OCI-LY3 (cell line): Measurements from ENCODE around the gene ANK3.

Source experiments
- H2AFZ ChIP-seq: fragments of 200-600, 300-600 bp; shearing (Covaris generic); 2 replicates; pipeline ENCODE4 v1.6.0; 2014; ENCODE audit warnings: antibody characterized with exemption, low read depth, low read length
- H3K27ac ChIP-seq: fragments of 200-600, 300-600 bp; sonication (generic); 2 replicates; pipeline ENCODE4 v1.5.1; 2014; ENCODE audit warnings: mild to moderate bottlenecking, low read length, moderate library complexity, mixed read lengths
- H3K27me3 ChIP-seq: fragments of 200-600, 300-600 bp; sonication (generic); 2 replicates; pipeline ENCODE4 v1.6.1; 2014; ENCODE audit warnings: low read depth, low read length, mixed read lengths
- H3K36me3 ChIP-seq: fragments of 200-600, 300-600 bp; sonication (generic); replicated peaks from 2 replicates; pipeline ENCODE3; 2014; ENCODE audit warnings: low read depth, low read length, mixed read lengths
- H3K4me1 ChIP-seq: fragments of 300-600, 200-600 bp; sonication (generic); 2 replicates; pipeline ENCODE4 v1.6.1; 2014; ENCODE audit warnings: low read length, mixed read lengths
- H3K4me2 ChIP-seq: fragments of 200-600, 300-600 bp; sonication (generic); 2 replicates; pipeline ENCODE4 v1.6.1; 2014; ENCODE audit warnings: low read length, mixed read lengths
- H3K4me3 ChIP-seq: fragments of 300-600, 200-600 bp; sonication (generic); 2 replicates; pipeline ENCODE4 v1.5.1; 2014; ENCODE audit warnings: antibody characterized with exemption, mild to moderate bottlenecking, low read length, moderate library complexity
- H3K79me2 ChIP-seq: fragments of 300-600, 200-600 bp; shearing (Covaris generic); 2 replicates; pipeline ENCODE4 v1.6.1; 2014; ENCODE audit warnings: mild to moderate bottlenecking, low read length, mixed read lengths
- H3K9ac ChIP-seq: fragments of 300-600, 200-600 bp; shearing (Covaris generic); 2 replicates; pipeline ENCODE4 v1.6.0; 2014; ENCODE audit warnings: mild to moderate bottlenecking, low read length, moderate library complexity
- H3K9me3 ChIP-seq: fragments of 200-600, 300-600 bp; shearing (Covaris generic); 2 replicates; pipeline ENCODE4 v1.6.1; 2014; ENCODE audit warnings: low read length, mixed read lengths; ENCODE audit not compliant: insufficient read depth
- H4K20me1 ChIP-seq: fragments of 200-600, 300-600 bp; sonication (generic); 2 replicates; pipeline ENCODE4 v1.6.1; 2016; ENCODE audit warnings: low read length, mixed read lengths; ENCODE audit not compliant: insufficient read depth
- EZH2phosphoT487 ChIP-seq: fragments of 200-600 bp; shearing (Covaris generic); IDR thresholded peaks from 2 replicates; pipeline ENCODE4 v1.6.1; 2018; ENCODE audit warnings: antibody characterized with exemption, mixed run types, low read depth
- TF ChIP-seq, protein P1 (sequence below): fragments of 200-600, 300-600 bp; sonication (generic); IDR thresholded peaks from 2 replicates; pipeline ENCODE4 v1.5.1; 2014; ENCODE audit warnings: antibody characterized with exemption, low read length, low read depth

The ANK3 gene

DNA sequence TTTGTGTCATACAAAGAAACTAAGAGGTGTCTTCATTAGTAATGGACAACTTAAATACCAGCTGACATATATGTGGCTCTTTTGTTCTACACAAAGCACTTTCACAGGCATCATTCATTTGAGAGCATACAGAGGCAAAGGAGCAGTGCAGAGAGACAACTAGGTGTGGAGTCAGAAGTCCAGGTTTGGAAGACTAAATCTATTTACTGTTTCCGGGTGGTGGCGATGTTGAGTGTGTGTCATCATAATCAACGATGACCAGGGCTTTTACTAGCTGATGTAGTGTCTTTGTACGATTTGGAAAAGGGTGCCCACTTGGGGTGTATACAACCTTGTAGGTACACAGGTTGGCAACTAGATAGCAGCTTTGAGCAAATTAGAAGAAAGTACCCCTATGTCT lies 287.9 kb downstream of the ANK3 start:
- Histone ChIP-seq H4K20me1 (no peaks in the 10 kb centered on the region), H2AFZ (no peak overlapping the region), H3K79me2 (no peaks in the 10 kb centered on the region), H3K9me3 (no peaks in the 10 kb centered on the region), H3K9ac (no peak overlapping the region), H3K27me3 (no peaks in the 10 kb centered on the region), H3K4me2 (no peak overlapping the region), H3K36me3 (no peaks in the 10 kb centered on the region), H3K4me3 (no peak overlapping the region), H3K27ac (no peak overlapping the region), H3K4me1 (peaks cover 6% of the 10 kb centered on the region; the same call in 1 of the 2 replicates)
- TF ChIP-seq, protein P1, sequence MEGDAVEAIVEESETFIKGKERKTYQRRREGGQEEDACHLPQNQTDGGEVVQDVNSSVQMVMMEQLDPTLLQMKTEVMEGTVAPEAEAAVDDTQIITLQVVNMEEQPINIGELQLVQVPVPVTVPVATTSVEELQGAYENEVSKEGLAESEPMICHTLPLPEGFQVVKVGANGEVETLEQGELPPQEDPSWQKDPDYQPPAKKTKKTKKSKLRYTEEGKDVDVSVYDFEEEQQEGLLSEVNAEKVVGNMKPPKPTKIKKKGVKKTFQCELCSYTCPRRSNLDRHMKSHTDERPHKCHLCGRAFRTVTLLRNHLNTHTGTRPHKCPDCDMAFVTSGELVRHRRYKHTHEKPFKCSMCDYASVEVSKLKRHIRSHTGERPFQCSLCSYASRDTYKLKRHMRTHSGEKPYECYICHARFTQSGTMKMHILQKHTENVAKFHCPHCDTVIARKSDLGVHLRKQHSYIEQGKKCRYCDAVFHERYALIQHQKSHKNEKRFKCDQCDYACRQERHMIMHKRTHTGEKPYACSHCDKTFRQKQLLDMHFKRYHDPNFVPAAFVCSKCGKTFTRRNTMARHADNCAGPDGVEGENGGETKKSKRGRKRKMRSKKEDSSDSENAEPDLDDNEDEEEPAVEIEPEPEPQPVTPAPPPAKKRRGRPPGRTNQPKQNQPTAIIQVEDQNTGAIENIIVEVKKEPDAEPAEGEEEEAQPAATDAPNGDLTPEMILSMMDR, result no peak
- no peak for TF ChIP-seq EZH2phosphoT487

DNA sequence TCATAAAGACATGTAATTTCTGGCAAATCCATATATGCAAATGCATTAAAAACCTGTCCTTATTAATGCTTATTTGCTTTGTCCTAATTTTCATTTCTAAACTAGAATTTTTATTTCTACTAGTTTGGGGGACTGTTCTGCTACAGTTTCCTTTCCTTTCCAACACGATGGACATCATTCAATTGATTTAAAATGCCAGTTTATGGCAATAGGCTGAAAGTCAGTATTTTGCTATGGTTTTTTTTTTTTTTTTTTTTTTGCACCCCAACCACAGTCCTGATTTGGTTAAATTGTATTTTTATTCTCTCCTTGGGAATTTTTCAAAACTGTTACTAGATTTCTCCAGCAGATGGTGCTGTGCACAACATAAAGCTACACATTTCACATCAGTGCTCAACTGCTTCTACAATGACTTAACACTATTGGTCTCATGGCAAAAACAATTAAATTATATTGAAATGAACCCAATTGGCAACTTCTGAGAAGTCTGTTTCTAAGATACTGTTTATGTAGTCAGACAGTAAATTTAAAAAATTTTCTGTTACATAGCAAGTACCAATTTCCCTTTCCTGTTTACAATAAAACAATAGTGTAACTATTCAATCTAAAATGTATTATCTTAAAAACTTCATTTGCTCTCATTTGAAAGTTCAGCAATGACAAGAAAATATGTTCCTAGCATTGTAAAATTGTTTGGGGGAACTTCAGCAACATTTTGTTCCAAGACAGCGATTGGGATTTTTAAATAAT lies 289.5 kb downstream of the ANK3 start:
- Histone ChIP-seq H3K4me1 (peaks cover 6% of the 10 kb centered on the region; the same call in 1 of the 2 replicates), H3K27ac (no peak overlapping the region), H2AFZ (no peak overlapping the region)

DNA sequence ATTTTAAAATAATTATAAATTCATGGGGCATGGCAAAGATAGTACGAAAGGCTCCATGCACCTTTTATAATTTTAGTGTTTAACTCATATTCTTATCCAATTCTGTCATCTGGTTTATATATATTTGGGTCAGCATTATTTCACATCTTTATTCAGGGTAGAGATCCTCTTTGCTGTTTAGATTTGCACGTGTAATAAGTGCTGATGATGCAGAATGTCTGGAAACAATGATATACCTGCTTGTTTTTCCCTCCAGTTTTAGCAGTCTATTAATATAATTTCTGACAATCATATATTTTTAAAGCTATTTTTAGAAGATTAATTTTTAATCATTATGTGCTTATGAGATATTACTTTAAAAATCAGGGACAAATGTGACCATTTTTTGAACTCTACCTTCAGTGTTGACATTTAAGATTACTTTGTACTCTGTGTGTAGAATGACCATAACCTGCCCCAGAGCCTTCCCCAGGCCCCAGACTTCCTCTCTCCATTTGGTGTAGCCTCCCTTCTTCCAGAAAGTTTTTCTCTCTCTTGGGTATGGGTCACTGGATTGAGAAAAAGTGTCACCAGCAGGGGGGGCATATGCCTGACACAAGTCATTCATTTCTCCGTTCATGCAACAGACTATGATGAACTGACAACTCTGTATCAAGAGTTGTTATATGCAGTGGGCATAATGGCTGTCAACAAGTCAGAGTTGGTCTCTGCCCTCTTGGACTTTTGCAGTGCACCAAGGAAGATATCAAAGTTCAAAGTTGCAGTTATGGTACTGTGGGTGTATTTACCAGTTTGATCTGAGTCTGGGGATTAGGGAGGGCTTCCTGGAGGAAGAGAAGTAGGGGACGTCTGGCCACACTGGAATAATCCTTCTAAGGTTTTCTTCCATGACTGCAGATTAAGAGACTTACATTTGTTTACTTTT lies 290.7 kb downstream of the ANK3 start:
- no peak for TF ChIP-seq EZH2phosphoT487
- TF ChIP-seq, protein P1, result peak; percentile 59
- Histone ChIP-seq H2AFZ (no peak overlapping the region), H3K4me1 (peaks cover 7% of the 10 kb centered on the region; the same call in 1 of the 2 replicates), H3K4me2 (no peak overlapping the region; the same call in 1 of the 2 replicates), H3K4me3 (no peak overlapping the region), H3K27ac (no peak overlapping the region), H3K9ac (no peak overlapping the region), H3K36me3 (no peaks in the 10 kb centered on the region), H4K20me1 (no peaks in the 10 kb centered on the region), H3K79me2 (no peaks in the 10 kb centered on the region), H3K9me3 (no peaks in the 10 kb centered on the region), H3K27me3 (no peaks in the 10 kb centered on the region)

More for the DNA sequence above, 289.5 kb downstream of the ANK3 start:
- no peaks in the 10 kb centered on the region for H3K9me3 ChIP-seq
- H3K79me2 ChIP-seq, result no peaks in the 10 kb centered on the region
- H4K20me1 ChIP-seq, result no peaks in the 10 kb centered on the region
- H3K4me2 ChIP-seq, result no peak overlapping the region
- H3K27me3 ChIP-seq, result no peaks in the 10 kb centered on the region
- TF ChIP-seq EZH2phosphoT487, result no peak
- TF ChIP-seq, protein P1, result peak; percentile 57
- no peaks in the 10 kb centered on the region for H3K36me3 ChIP-seq
- H3K9ac ChIP-seq, result no peak overlapping the region
- no peak overlapping the region for H3K4me3 ChIP-seq
